IMR-90 (cell line): ENCODE data around the gene GIPC3. TPM values are rescaled to one million over a fixed set of nuclear protein-coding genes. Genes with fewer than 3 reads are reported as not detected.

Source experiments
- ATAC-seq: fragments of 200-7000 bp; cut with Tn5 transposase; 2 replicates; pipeline ENCODE4 v1.9.1; 2020; ENCODE audit warnings: low read depth, mild to moderate bottlenecking, moderate library complexity
- BruUV-seq: library from RNA; stranded (reverse); fragments of 400-500 nt; replicated peaks from 2 replicates; lab custom pipeline; 2021; lab: Mats Ljungman, UMichigan
- CTCF ChIA-PET: fragments of 300-600 bp; formaldehyde crosslinking; extraction: SDS; loops from one replicate; lab custom pipeline; 2021; ENCODE audit warnings: antibody characterized with exemption; lab: Yijun Ruan, JAX
- POLR2A ChIA-PET: fragments of 300-600 bp; sonication (Branson Sonifier 250); formaldehyde crosslinking; loops from one replicate; lab custom pipeline; 2022; ENCODE audit warnings: antibody characterized with exemption; ENCODE audit not compliant: unreplicated experiment; lab: Charles Lee
- DNase-seq: peaks from one replicate; pipeline ENCODE4 v3.0.0; 2013
- H2AFZ ChIP-seq: replicated peaks from 2 replicates; pipeline ENCODE3; 2013; ENCODE audit warnings: low read length, mild to moderate bottlenecking; ENCODE audit not compliant: poor library complexity
- H2AK5ac ChIP-seq: 2 replicates; pipeline ENCODE4 v1.6.1; 2013; ENCODE audit warnings: low read depth, low read length, inconsistent platforms
- H2AK9ac ChIP-seq: replicated peaks from 2 replicates; pipeline ENCODE3; 2013; ENCODE audit warnings: mild to moderate bottlenecking, low read depth, low read length, moderate library complexity; ENCODE audit not compliant: poor library complexity
- H2BK120ac ChIP-seq: 2 replicates; pipeline ENCODE4 v1.6.1; 2013; ENCODE audit warnings: low read depth, low read length, inconsistent platforms
- H2BK15ac ChIP-seq: 3 replicates; pipeline ENCODE4 v1.6.1; 2013; ENCODE audit warnings: low read depth, low read length, inconsistent platforms
- H2BK20ac ChIP-seq: 2 replicates; pipeline ENCODE4 v1.6.1; 2013; ENCODE audit warnings: low read depth, mild to moderate bottlenecking, inconsistent platforms, low read length, moderate library complexity
- H2BK5ac ChIP-seq: 2 replicates; pipeline ENCODE4 v1.6.1; 2013; ENCODE audit warnings: mild to moderate bottlenecking, low read depth, low read length, inconsistent platforms; ENCODE audit not compliant: poor library complexity, severe bottlenecking
- H3K14ac ChIP-seq: replicated peaks from 2 replicates; pipeline ENCODE4 v1.6.1; 2013; ENCODE audit warnings: low read depth, low read length, inconsistent platforms
- H3K18ac ChIP-seq: 2 replicates; pipeline ENCODE4 v1.6.1; 2013; ENCODE audit warnings: low read depth, low read length, control low read depth
- H3K23ac ChIP-seq: 2 replicates; pipeline ENCODE4 v1.6.1; 2013; ENCODE audit warnings: low read depth, low read length, inconsistent platforms
- H3K27ac ChIP-seq: 2 replicates; pipeline ENCODE4 v1.5.1; 2013; ENCODE audit warnings: mild to moderate bottlenecking, control low read depth, low read length; ENCODE audit not compliant: insufficient read depth
- H3K27me3 ChIP-seq: 2 replicates; pipeline ENCODE4 v1.6.1; 2013; ENCODE audit warnings: low read length; ENCODE audit not compliant: control insufficient read depth, insufficient read depth
- H3K36me3 ChIP-seq: 2 replicates; pipeline ENCODE4 v1.6.1; 2013; ENCODE audit warnings: low read length, mixed read lengths; ENCODE audit not compliant: control insufficient read depth, insufficient read depth
- H3K4ac ChIP-seq: 2 replicates; pipeline ENCODE4 v1.6.1; 2013; ENCODE audit warnings: low read depth, low read length, inconsistent platforms
- H3K4me1 ChIP-seq: 2 replicates; pipeline ENCODE4 v1.6.1; 2013; ENCODE audit warnings: low read length, mixed read lengths; ENCODE audit not compliant: control insufficient read depth, insufficient read depth
- H3K4me2 ChIP-seq: 2 replicates; pipeline ENCODE4 v1.6.1; 2013; ENCODE audit warnings: low read depth, mild to moderate bottlenecking, control low read depth, low read length, moderate library complexity
- H3K4me3 ChIP-seq: 2 replicates; pipeline ENCODE4 v1.5.1; 2013; ENCODE audit warnings: low read depth, mild to moderate bottlenecking, control low read depth, low read length, moderate library complexity; ENCODE audit not compliant: insufficient read depth
- H3K56ac ChIP-seq: 2 replicates; pipeline ENCODE4 v1.6.1; 2013; ENCODE audit warnings: low read length, inconsistent platforms; ENCODE audit not compliant: insufficient read depth; ENCODE audit errors: extremely low read depth
- H3K79me1 ChIP-seq, 2 experiments: 2 replicates each; pipeline ENCODE4 v1.6.1; 2013; ENCODE audit warnings: low read length in 2 of 2, inconsistent platforms in 1 of 2, low read depth in 1 of 2
- H3K9ac ChIP-seq: 2 replicates; pipeline ENCODE4 v1.6.1; 2013; ENCODE audit warnings: low read depth, low read length, control low read depth
- H3K9me1 ChIP-seq: 2 replicates; pipeline ENCODE4 v1.6.1; 2013; ENCODE audit warnings: low read length, inconsistent platforms; ENCODE audit not compliant: insufficient read depth
- H3K9me3 ChIP-seq: 2 replicates; pipeline ENCODE4 v1.6.1; 2013; ENCODE audit warnings: low read length; ENCODE audit not compliant: control insufficient read depth, insufficient read depth
- H4K20me1 ChIP-seq: 2 replicates; pipeline ENCODE4 v1.6.1; 2013; ENCODE audit warnings: low read length, inconsistent platforms; ENCODE audit not compliant: insufficient read depth
- H4K5ac ChIP-seq: 2 replicates; pipeline ENCODE4 v1.6.1; 2013; ENCODE audit warnings: mild to moderate bottlenecking, low read depth, low read length, control low read depth
- H4K8ac ChIP-seq, 2 experiments: 2 replicates each; pipeline ENCODE4 v1.6.1; 2013; ENCODE audit warnings: low read depth in 2 of 2, low read length in 2 of 2, control low read depth in 1 of 2, inconsistent platforms in 1 of 2
- H4K91ac ChIP-seq: 2 replicates; pipeline ENCODE4 v1.6.1; 2013; ENCODE audit warnings: low read depth, low read length, inconsistent platforms; ENCODE audit not compliant: insufficient read depth
- BHLHE40 ChIP-seq: fragments of 150-350 bp; IDR thresholded peaks from 2 replicates; pipeline ENCODE4 v1.6.1; 2016; ENCODE audit warnings: mild to moderate bottlenecking, low read depth, low read length
- CEBPB ChIP-seq: IDR thresholded peaks from 2 replicates; pipeline ENCODE4 v1.6.1; 2012; ENCODE audit warnings: low read depth, low read length, improper control_type of control experiment
- CHD1 ChIP-seq: IDR thresholded peaks from 2 replicates; pipeline ENCODE4 v1.6.1; 2012; ENCODE audit warnings: low read depth, low read length, improper control_type of control experiment
- FOS ChIP-seq: fragments of 150-350 bp; IDR thresholded peaks from 2 replicates; pipeline ENCODE4 v1.6.1; 2016; ENCODE audit warnings: low read depth, low read length
- MAFK ChIP-seq: IDR thresholded peaks from 2 replicates; pipeline ENCODE4 v1.6.1; 2012; ENCODE audit warnings: low read depth, low read length, improper control_type of control experiment
- MXI1 ChIP-seq: IDR thresholded peaks from 2 replicates; pipeline ENCODE4 v1.6.1; 2012; ENCODE audit warnings: low read depth, mild to moderate bottlenecking, low read length, moderate library complexity, borderline replicate concordance
- NFE2L2 ChIP-seq: fragments of 150-350 bp; IDR thresholded peaks from 2 replicates; pipeline ENCODE4 v1.6.1; 2016; ENCODE audit warnings: low read depth, mild to moderate bottlenecking, low read length
- POLR2A ChIP-seq: IDR thresholded peaks from 2 replicates; pipeline ENCODE4 v1.6.1; 2012; ENCODE audit warnings: mild to moderate bottlenecking, low read depth, low read length
- RAD21 ChIP-seq: IDR thresholded peaks from 2 replicates; pipeline ENCODE4 v1.6.1; 2012; ENCODE audit warnings: low read length, improper control_type of control experiment
- RCOR1 ChIP-seq: IDR thresholded peaks from 2 replicates; pipeline ENCODE4 v1.6.1; 2012; ENCODE audit warnings: mild to moderate bottlenecking, low read length, improper control_type of control experiment; ENCODE audit not compliant: insufficient replicate concordance
- RFX5 ChIP-seq: IDR thresholded peaks from 2 replicates; pipeline ENCODE4 v1.8.0; 2012; ENCODE audit warnings: low read depth, mild to moderate bottlenecking, low read length, moderate library complexity
- SMC3 ChIP-seq: fragments of 150-350 bp; IDR thresholded peaks from 2 replicates; pipeline ENCODE4 v1.6.1; 2016; ENCODE audit warnings: low read depth, mild to moderate bottlenecking, antibody characterized with exemption, low read length, moderate library complexity
- WGBS, 2 experiments: methylation state at CpG; one replicate each; pipeline versions ENCODE4 v1.1.5 to v1.1.7; 2013; ENCODE audit warnings: missing lambda C conversion rate in 2 of 2; ENCODE audit not compliant: insufficient read length in 1 of 2; ENCODE audit errors: extremely low coverage in 2 of 2; 5-methylcytosine and 5-hydroxymethylcytosine counted together
- dilution Hi-C: fragments of 300-500 bp; cut with HindIII; formaldehyde crosslinking; loops from one replicate; pipeline ENCODE4 v1.14.3; 2018; ENCODE audit warnings: low sequenced_read_pairs; ENCODE audit not compliant: unreplicated experiment
- in situ Hi-C: fragments of 300-500 bp; cut with MboI; formaldehyde crosslinking; loops from 3 replicates; pipeline ENCODE4 v1.14.3; 2019; ENCODE audit warnings: low sequenced_read_pairs, inconsistent platforms, mixed read lengths
- intact Hi-C: fragments of 100-400 bp; cut with micrococcal nuclease; formaldehyde crosslinking; loops from 2 replicates; pipeline ENCODE4 v1.10.0; 2022
- polyA plus RNA-seq, 3 experiments: library from polyadenylated mRNA; depleted of rRNA; stranded (reverse); fragments of >200 nt; gene quantifications; 2 replicates each; pipeline ENCODE4 v1.2.3, GENCODE V29; 2012; ENCODE audit warnings: low replicate concordance in 1 of 3
- total RNA-seq: library from RNA; depleted of rRNA; stranded (reverse); fragments of >200 nt; gene quantifications from 2 replicates; pipeline ENCODE4 v1.2.3, GENCODE V29; 2012
- TF ChIP-seq, protein P1 (sequence below): conservative IDR thresholded peaks from 2 replicates; pipeline ENCODE4 v1.5.1; 2012; ENCODE audit warnings: mild to moderate bottlenecking, low read depth, low read length, improper control_type of control experiment
- TF ChIP-seq, protein P2 (sequence below): fragments of 150-350 bp; IDR thresholded peaks from 2 replicates; pipeline ENCODE4 v1.6.1; 2016; ENCODE audit warnings: low read depth, mild to moderate bottlenecking, low read length, moderate library complexity, borderline replicate concordance
- TF ChIP-seq, protein P3 (sequence below): fragments of 150-350 bp; IDR thresholded peaks from 2 replicates; pipeline ENCODE4 v1.6.1; 2017; ENCODE audit warnings: mild to moderate bottlenecking, antibody characterized with exemption, low read length, low read depth

Gene GIPC3
- total and polyA plus RNA-seq, 2 of the 4 experiments (the other 2 are of a cell fraction), result under 0.01 to 0.36 TPM

DNA sequence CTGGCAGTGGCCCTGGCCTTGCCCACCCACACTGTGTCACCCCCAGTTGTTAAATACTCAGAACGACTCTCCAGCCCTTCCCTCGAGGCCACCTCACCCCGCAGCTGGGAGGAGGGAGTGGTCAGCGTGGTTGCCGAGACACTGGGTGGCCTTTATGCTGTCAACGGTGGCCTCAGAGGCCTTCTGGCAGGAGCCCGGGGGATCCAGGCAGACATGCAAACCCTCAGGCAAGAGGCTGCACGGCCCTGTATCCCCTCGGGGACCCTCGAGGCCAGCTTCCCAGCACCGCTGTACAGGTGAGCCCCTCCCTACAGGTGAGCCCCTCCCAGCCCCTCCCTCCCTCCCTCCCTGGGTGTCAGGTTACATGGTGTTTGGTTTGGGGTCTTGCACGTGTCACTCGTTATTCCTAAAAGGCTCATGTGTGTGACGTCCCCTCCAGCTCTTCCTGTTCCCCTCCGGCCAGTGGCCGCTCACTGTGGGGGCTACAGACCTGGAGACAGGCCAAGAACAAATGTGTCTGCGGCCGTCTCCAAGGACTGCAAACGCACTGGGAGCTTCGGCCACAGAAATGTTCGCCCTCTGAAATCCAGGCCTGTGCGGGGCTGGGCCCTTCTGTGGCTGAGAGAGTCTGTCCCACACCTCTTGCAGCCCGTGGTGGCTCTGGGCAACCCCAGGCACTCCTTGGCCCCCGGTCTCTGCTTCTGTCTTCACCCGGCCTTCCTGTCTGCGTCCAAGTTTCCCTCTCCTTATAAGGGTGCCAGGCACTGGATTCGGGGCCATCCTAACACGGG lies 46.1 kb upstream of the GIPC3 start, which contains the start of gene TEKTIP1:
TSS of gene TEKTIP1 (plus strand) at position 210 of the 791 bp plus-strand sequence. CDS start at position 214, 4 bp downstream.
- Histone ChIP-seq H3K79me1 (peaks cover 9 to 31% of the 10 kb centered on the region in 2 experiments; a peak in 3 of 4 replicates), H2BK120ac (no peak within 1 kb of the TSS), H3K9me1 (no peaks in the 10 kb centered on the region), H2BK15ac (no peak within 1 kb of the TSS), H3K14ac (no peak within 1 kb of the TSS), H4K5ac (no peak within 1 kb of the TSS), H4K20me1 (peaks cover 30% of the 10 kb centered on the region), H2BK20ac (no peak within 1 kb of the TSS), H3K18ac (no peak within 1 kb of the TSS), H3K4me1 (no peaks in the 10 kb centered on the region), H3K27ac (no peak within 1 kb of the TSS), H3K4ac (no peak within 1 kb of the TSS), H2BK5ac (no peak within 1 kb of the TSS), H3K27me3 (no peaks in the 10 kb centered on the region), H3K23ac (no peak within 1 kb of the TSS), H3K56ac (no peak within 1 kb of the TSS), H3K4me3 (no peak within 1 kb of the TSS), H3K36me3 (peaks cover 31% of the 10 kb centered on the region), H2AFZ (no peak within 1 kb of the TSS), H2AK5ac (no peak within 1 kb of the TSS), H3K9ac (no peak within 1 kb of the TSS), H2AK9ac (peak within 1 kb of the TSS; percentile 78), H4K8ac (no peak within 1 kb of the TSS), H4K91ac (no peak within 1 kb of the TSS), H3K4me2 (no peak within 1 kb of the TSS), H3K9me3 (no peaks in the 10 kb centered on the region)
- dilution Hi-C loops, result no loop called here
- in situ Hi-C loops, result no loop called here
- ChIA-PET POLR2A (no interaction called here), CTCF (no interaction called here)
- intact Hi-C loops, result no loop called here
- ATAC-seq (no peak), DNase-seq (no peak)
- WGBS, 2 experiments, result 53% methylated on average over 10 of the region's 28 CpGs; no CpG with 5 or more reads in 1 of the 2 experiments
- BruUV-seq, result no TSS peak
- TF ChIP-seq NFE2L2, result no peak
- no peak for TF ChIP-seq RAD21
- TF ChIP-seq, protein P1, sequence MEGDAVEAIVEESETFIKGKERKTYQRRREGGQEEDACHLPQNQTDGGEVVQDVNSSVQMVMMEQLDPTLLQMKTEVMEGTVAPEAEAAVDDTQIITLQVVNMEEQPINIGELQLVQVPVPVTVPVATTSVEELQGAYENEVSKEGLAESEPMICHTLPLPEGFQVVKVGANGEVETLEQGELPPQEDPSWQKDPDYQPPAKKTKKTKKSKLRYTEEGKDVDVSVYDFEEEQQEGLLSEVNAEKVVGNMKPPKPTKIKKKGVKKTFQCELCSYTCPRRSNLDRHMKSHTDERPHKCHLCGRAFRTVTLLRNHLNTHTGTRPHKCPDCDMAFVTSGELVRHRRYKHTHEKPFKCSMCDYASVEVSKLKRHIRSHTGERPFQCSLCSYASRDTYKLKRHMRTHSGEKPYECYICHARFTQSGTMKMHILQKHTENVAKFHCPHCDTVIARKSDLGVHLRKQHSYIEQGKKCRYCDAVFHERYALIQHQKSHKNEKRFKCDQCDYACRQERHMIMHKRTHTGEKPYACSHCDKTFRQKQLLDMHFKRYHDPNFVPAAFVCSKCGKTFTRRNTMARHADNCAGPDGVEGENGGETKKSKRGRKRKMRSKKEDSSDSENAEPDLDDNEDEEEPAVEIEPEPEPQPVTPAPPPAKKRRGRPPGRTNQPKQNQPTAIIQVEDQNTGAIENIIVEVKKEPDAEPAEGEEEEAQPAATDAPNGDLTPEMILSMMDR, result no peak
- no peak for TF ChIP-seq SMC3
- TF ChIP-seq POLR2A, result no peak
- TF ChIP-seq CHD1, result no peak
- TF ChIP-seq RFX5, result no peak
- no peak for TF ChIP-seq MXI1
- no peak for TF ChIP-seq BHLHE40
- TF ChIP-seq FOS, result no peak
- TF ChIP-seq, protein P2, sequence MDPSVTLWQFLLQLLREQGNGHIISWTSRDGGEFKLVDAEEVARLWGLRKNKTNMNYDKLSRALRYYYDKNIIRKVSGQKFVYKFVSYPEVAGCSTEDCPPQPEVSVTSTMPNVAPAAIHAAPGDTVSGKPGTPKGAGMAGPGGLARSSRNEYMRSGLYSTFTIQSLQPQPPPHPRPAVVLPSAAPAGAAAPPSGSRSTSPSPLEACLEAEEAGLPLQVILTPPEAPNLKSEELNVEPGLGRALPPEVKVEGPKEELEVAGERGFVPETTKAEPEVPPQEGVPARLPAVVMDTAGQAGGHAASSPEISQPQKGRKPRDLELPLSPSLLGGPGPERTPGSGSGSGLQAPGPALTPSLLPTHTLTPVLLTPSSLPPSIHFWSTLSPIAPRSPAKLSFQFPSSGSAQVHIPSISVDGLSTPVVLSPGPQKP, result no peak
- TF ChIP-seq CEBPB, result no peak
- TF ChIP-seq, protein P3, sequence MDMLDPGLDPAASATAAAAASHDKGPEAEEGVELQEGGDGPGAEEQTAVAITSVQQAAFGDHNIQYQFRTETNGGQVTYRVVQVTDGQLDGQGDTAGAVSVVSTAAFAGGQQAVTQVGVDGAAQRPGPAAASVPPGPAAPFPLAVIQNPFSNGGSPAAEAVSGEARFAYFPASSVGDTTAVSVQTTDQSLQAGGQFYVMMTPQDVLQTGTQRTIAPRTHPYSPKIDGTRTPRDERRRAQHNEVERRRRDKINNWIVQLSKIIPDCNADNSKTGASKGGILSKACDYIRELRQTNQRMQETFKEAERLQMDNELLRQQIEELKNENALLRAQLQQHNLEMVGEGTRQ, result no peak
- no peak for TF ChIP-seq MAFK
- TF ChIP-seq RCOR1, result no peak
